Measurements from ENCODE around the gene SLC32A1.

The SLC32A1 gene

GRCh38 chr20:38692436-38693411, 31.6 kb upstream of the SLC32A1 start:
- H3K14ac ChIP-seq (ENCODE audit: low read length in 2 of 2) = no peak overlapping the region
- H2BK5ac ChIP-seq (ENCODE audit: low read depth, low read length, poor library complexity, severe bottlenecking) = no peak overlapping the region
- H3K36me3 ChIP-seq (ENCODE audit: control insufficient read depth in 1 of 2, insufficient read depth in 2 of 2, low read depth in 1 of 2, low read length in 2 of 2) = no peaks in the 10 kb centered on the region
- H2AFZ ChIP-seq (ENCODE audit: low read depth, low read length) = no peak overlapping the region
- H2BK12ac ChIP-seq (ENCODE audit: low read length in 2 of 2) = no peak overlapping the region
- H2AK5ac ChIP-seq (ENCODE audit: low read length, severe bottlenecking) = no peak overlapping the region
- peaks cover 17 to 35% of the 10 kb centered on the region in 2 experiments for H3K27me3 ChIP-seq (ENCODE audit: control insufficient read depth in 1 of 2, insufficient read depth in 1 of 2, low read length in 2 of 2)
- no peak overlapping the region for H3K4me3 ChIP-seq (ENCODE audit: insufficient read depth in 1 of 2, low read depth in 1 of 2, low read length in 2 of 2)
- no peaks in the 10 kb centered on the region for H3K4me1 ChIP-seq (ENCODE audit: control insufficient read depth, insufficient read depth, low read depth, low read length)
- no peak overlapping the region for H3K23ac ChIP-seq (ENCODE audit: low read length in 2 of 2)
- H3K4me2 ChIP-seq (ENCODE audit: low read length, poor library complexity, severe bottlenecking) = no peak overlapping the region
- no peak overlapping the region for H2BK120ac ChIP-seq (ENCODE audit: low read depth, low read length)
- H3K27ac ChIP-seq (ENCODE audit: low read length, poor library complexity, severe bottlenecking) = no peak overlapping the region
- no peak overlapping the region for H3K9ac ChIP-seq (ENCODE audit: low read length)
- no peaks in the 10 kb centered on the region for H3K79me1 ChIP-seq (replicated peaks; ENCODE audit: low read length, poor library complexity, severe bottlenecking)
- WGBS = 35% methylated on average over 11 of the region's 13 CpGs
- H3K9me3 ChIP-seq (ENCODE audit: control insufficient read depth, low read length) = no peaks in the 10 kb centered on the region
- DNase-seq = peak; percentile 70
- no peak overlapping the region for H3K4ac ChIP-seq (ENCODE audit: low read depth in 1 of 2, low read length in 2 of 2)
- no peak overlapping the region for H4K91ac ChIP-seq (ENCODE audit: low read length)
- H3K18ac ChIP-seq (ENCODE audit: low read depth in 1 of 2, low read length in 2 of 2) = no peak overlapping the region
- no peak overlapping the region for H4K8ac ChIP-seq (ENCODE audit: low read length)
- no peak overlapping the region for H2BK15ac ChIP-seq (ENCODE audit: low read depth, poor library complexity, severe bottlenecking)

GRCh38 chr20:38697306-38697705, 27.0 kb upstream of the SLC32A1 start:
- no peak overlapping the region for H3K4me3 ChIP-seq (ENCODE audit: insufficient read depth in 1 of 2, low read depth in 1 of 2, low read length in 2 of 2)
- H3K18ac ChIP-seq (ENCODE audit: low read depth in 1 of 2, low read length in 2 of 2) = no peak overlapping the region
- no peak overlapping the region for H3K27ac ChIP-seq (ENCODE audit: low read length, poor library complexity, severe bottlenecking)
- no peak overlapping the region for H2BK12ac ChIP-seq (ENCODE audit: low read length in 2 of 2)
- H4K91ac ChIP-seq (ENCODE audit: low read length) = no peak overlapping the region
- 80% methylated on average over 9 of the region's 9 CpGs for WGBS
- no peak overlapping the region for H2BK120ac ChIP-seq (ENCODE audit: low read depth, low read length)
- no peaks in the 10 kb centered on the region for H3K36me3 ChIP-seq (ENCODE audit: control insufficient read depth in 1 of 2, insufficient read depth in 2 of 2, low read depth in 1 of 2, low read length in 2 of 2)
- H2BK15ac ChIP-seq (ENCODE audit: low read depth, poor library complexity, severe bottlenecking) = no peak overlapping the region
- no peak overlapping the region for H3K9ac ChIP-seq (ENCODE audit: low read length)
- no peaks in the 10 kb centered on the region for H3K4me1 ChIP-seq (ENCODE audit: control insufficient read depth, insufficient read depth, low read depth, low read length)
- H3K4ac ChIP-seq (ENCODE audit: low read depth in 1 of 2, low read length in 2 of 2) = no peak overlapping the region
- no peaks in the 10 kb centered on the region for H3K9me3 ChIP-seq (ENCODE audit: control insufficient read depth, low read length)
- H3K23ac ChIP-seq (ENCODE audit: low read length in 2 of 2) = no peak overlapping the region
- H3K14ac ChIP-seq (ENCODE audit: low read length in 2 of 2) = no peak overlapping the region
- no peak overlapping the region for H2AK5ac ChIP-seq (ENCODE audit: low read length, severe bottlenecking)
- H3K27me3 ChIP-seq (ENCODE audit: control insufficient read depth in 1 of 2, insufficient read depth in 1 of 2, low read length in 2 of 2) = peaks cover 40 to 47% of the 10 kb centered on the region in 2 experiments
- H2AFZ ChIP-seq (ENCODE audit: low read depth, low read length) = no peak overlapping the region
- H3K4me2 ChIP-seq (ENCODE audit: low read length, poor library complexity, severe bottlenecking) = no peak overlapping the region
- DNase-seq = no peak
- no peak overlapping the region for H4K8ac ChIP-seq (ENCODE audit: low read length)
- no peaks in the 10 kb centered on the region for H3K79me1 ChIP-seq (replicated peaks; ENCODE audit: low read length, poor library complexity, severe bottlenecking)
- no peak overlapping the region for H2BK5ac ChIP-seq (ENCODE audit: low read depth, low read length, poor library complexity, severe bottlenecking)

- no peak overlapping the region for H3K14ac ChIP-seq (ENCODE audit: low read length in 2 of 2)
- H3K18ac ChIP-seq (ENCODE audit: low read depth in 1 of 2, low read length in 2 of 2) = no peak overlapping the region
- H2BK5ac ChIP-seq (ENCODE audit: low read depth, low read length, poor library complexity, severe bottlenecking) = no peak overlapping the region
- no peaks in the 10 kb centered on the region for H3K36me3 ChIP-seq (ENCODE audit: control insufficient read depth in 1 of 2, insufficient read depth in 2 of 2, low read depth in 1 of 2, low read length in 2 of 2)
- no peak overlapping the region for H2BK120ac ChIP-seq (ENCODE audit: low read depth, low read length)
- no peak for DNase-seq
- H3K4me2 ChIP-seq (ENCODE audit: low read length, poor library complexity, severe bottlenecking) = no peak overlapping the region
- H3K4ac ChIP-seq (ENCODE audit: low read depth in 1 of 2, low read length in 2 of 2) = no peak overlapping the region
- no peak overlapping the region for H4K91ac ChIP-seq (ENCODE audit: low read length)
- peaks cover 52 to 60% of the 10 kb centered on the region in 2 experiments for H3K27me3 ChIP-seq (ENCODE audit: control insufficient read depth in 1 of 2, insufficient read depth in 1 of 2, low read length in 2 of 2)
- no peak overlapping the region for H4K8ac ChIP-seq (ENCODE audit: low read length)
- H3K27ac ChIP-seq (ENCODE audit: low read length, poor library complexity, severe bottlenecking) = no peak overlapping the region
- no peak overlapping the region for H3K4me3 ChIP-seq (ENCODE audit: insufficient read depth in 1 of 2, low read depth in 1 of 2, low read length in 2 of 2)
- WGBS = 82% methylated on average over 14 of the region's 15 CpGs
- no peaks in the 10 kb centered on the region for H3K4me1 ChIP-seq (ENCODE audit: control insufficient read depth, insufficient read depth, low read depth, low read length)
- H3K9me3 ChIP-seq (ENCODE audit: control insufficient read depth, low read length) = no peaks in the 10 kb centered on the region
- H2BK15ac ChIP-seq (ENCODE audit: low read depth, poor library complexity, severe bottlenecking) = no peak overlapping the region
- H2AK5ac ChIP-seq (ENCODE audit: low read length, severe bottlenecking) = no peak overlapping the region
- H3K9ac ChIP-seq (ENCODE audit: low read length) = no peak overlapping the region
- no peak overlapping the region for H3K23ac ChIP-seq (ENCODE audit: low read length in 2 of 2)
- H2BK12ac ChIP-seq (ENCODE audit: low read length in 2 of 2) = no peak overlapping the region
- H3K79me1 ChIP-seq (replicated peaks; ENCODE audit: low read length, poor library complexity, severe bottlenecking) = no peaks in the 10 kb centered on the region
- H2AFZ ChIP-seq (ENCODE audit: low read depth, low read length) = no peak overlapping the region
Measured at GRCh38 chr20:38698541-38698940, 25.7 kb upstream of the SLC32A1 start.

GRCh38 chr20:38700141-38700540, 24.1 kb upstream of the SLC32A1 start:
- WGBS = 52% methylated on average over 4 of the region's 4 CpGs
- Histone ChIP-seq H2BK12ac (ENCODE audit: low read length in 2 of 2) (no peak overlapping the region), H3K14ac (ENCODE audit: low read length in 2 of 2) (no peak overlapping the region), H3K4me3 (ENCODE audit: insufficient read depth in 1 of 2, low read depth in 1 of 2, low read length in 2 of 2) (no peak overlapping the region), H3K9ac (ENCODE audit: low read length) (no peak overlapping the region), H3K23ac (ENCODE audit: low read length in 2 of 2) (no peak overlapping the region), H3K27ac (ENCODE audit: low read length, poor library complexity, severe bottlenecking) (no peak overlapping the region), H3K27me3 (ENCODE audit: control insufficient read depth in 1 of 2, insufficient read depth in 1 of 2, low read length in 2 of 2) (peaks cover 64 to 71% of the 10 kb centered on the region in 2 experiments), H2BK5ac (ENCODE audit: low read depth, low read length, poor library complexity, severe bottlenecking) (no peak overlapping the region), H3K4me2 (ENCODE audit: low read length, poor library complexity, severe bottlenecking) (no peak overlapping the region), H3K79me1 (replicated peaks; ENCODE audit: low read length, poor library complexity, severe bottlenecking) (no peaks in the 10 kb centered on the region), H3K9me3 (ENCODE audit: control insufficient read depth, low read length) (no peaks in the 10 kb centered on the region), H3K36me3 (ENCODE audit: control insufficient read depth in 1 of 2, insufficient read depth in 2 of 2, low read depth in 1 of 2, low read length in 2 of 2) (no peaks in the 10 kb centered on the region), H3K18ac (ENCODE audit: low read depth in 1 of 2, low read length in 2 of 2) (no peak overlapping the region), H3K4me1 (ENCODE audit: control insufficient read depth, insufficient read depth, low read depth, low read length) (no peaks in the 10 kb centered on the region), H4K8ac (ENCODE audit: low read length) (no peak overlapping the region), H2AK5ac (ENCODE audit: low read length, severe bottlenecking) (no peak overlapping the region), H2BK120ac (ENCODE audit: low read depth, low read length) (no peak overlapping the region), H2BK15ac (ENCODE audit: low read depth, poor library complexity, severe bottlenecking) (no peak overlapping the region), H2AFZ (ENCODE audit: low read depth, low read length) (no peak overlapping the region), H4K91ac (ENCODE audit: low read length) (no peak overlapping the region), H3K4ac (ENCODE audit: low read depth in 1 of 2, low read length in 2 of 2) (no peak overlapping the region)
- no peak for DNase-seq
